A549 (cell line): Measurements from ENCODE around the gene ICAM2. TPM values are rescaled to one million over a fixed set of nuclear protein-coding genes. Genes with fewer than 3 reads are reported as not detected.
"Not testable (repeated sequence)": the region's sequence is repeated elsewhere in the genome, so short reads cannot be mapped to it uniquely, and the experiment has no call there.

Experiments
- ATAC-seq, 2 experiments: fragments of 200-7000 bp in 1 of 2; fragments of >200 bp in 1 of 2; cut with Nextera tagmentation in 1 of 2; cut with Tn5 transposase in 1 of 2; 3 replicates each; pipeline versions ENCODE4 v1.8.0 to v1.9.1; 2018 to 2020; ENCODE audit warnings: mild to moderate bottlenecking in 1 of 2, moderate library complexity in 1 of 2
- CTCF ChIA-PET: fragments of 300-600 bp; sonication (Branson Sonifier 250); formaldehyde crosslinking; extraction: SDS; loops from one replicate; lab custom pipeline; 2021; ENCODE audit warnings: antibody characterized with exemption, inconsistent platforms; lab: Yijun Ruan, JAX
- POLR2A ChIA-PET: fragments of 350-600 bp; formaldehyde crosslinking; extraction: SDS; loops from one replicate; lab custom pipeline; 2021; ENCODE audit warnings: antibody characterized with exemption, inconsistent platforms; lab: Yijun Ruan, JAX
- DNase-seq, 2 experiments: peaks; one replicate each; pipeline versions ENCODE4 v3.0.0 to v3.0.0-alpha.2; 2011 to 2016; ENCODE audit warnings: low read depth in 1 of 2, low spot score in 1 of 2
- FAIRE-seq: peaks from 2 replicates; lab custom pipeline; 2011; peaks lifted over from hg19 to GRCh38; lab: Jason Lieb, UNC
- H3K27ac ChIP-seq, 2 experiments: fragments of >200 bp; sonication (Bioruptor Twin); formaldehyde crosslinking; 3 replicates each; pipeline ENCODE4 v1.5.1; 2016 to 2017
- H3K4me1 ChIP-seq: fragments of >200 bp; sonication (Bioruptor Twin); formaldehyde crosslinking; 3 replicates; pipeline ENCODE4 v1.6.1; 2016
- H3K4me2 ChIP-seq: fragments of >200 bp; sonication (Bioruptor Twin); formaldehyde crosslinking; 3 replicates; pipeline ENCODE4 v1.6.1; 2016
- H3K4me3 ChIP-seq: fragments of >200 bp; sonication (Bioruptor Twin); formaldehyde crosslinking; 3 replicates; pipeline ENCODE4 v1.5.1; 2016
- H3K9me3 ChIP-seq: fragments of >200 bp; sonication (Bioruptor Twin); formaldehyde crosslinking; 3 replicates; pipeline ENCODE4 v1.6.1; 2016
- ATOH8 ChIP-seq: fragments of 250-450 bp; sonication (Bioruptor Pico); IDR thresholded peaks from 2 replicates; pipeline ENCODE4 v1.5.0; 2020; ENCODE audit warnings: low read depth, mild to moderate bottlenecking, moderate library complexity
- CBX8 ChIP-seq: fragments of 200-600 bp; sonication (generic); IDR thresholded peaks from 2 replicates; pipeline ENCODE4 v1.6.1; 2016
- EP300 ChIP-seq, 2 experiments: fragments of >200 bp; sonication (Bioruptor Twin); formaldehyde crosslinking; IDR thresholded peaks; 2 replicates in 1 of 2; 3 replicates in 1 of 2; pipeline ENCODE4 v1.6.1; 2016 to 2017
- FOSB ChIP-seq: fragments of 250-450 bp; sonication (Bioruptor Pico); IDR thresholded peaks from 2 replicates; pipeline ENCODE4 v1.5.0; 2020; ENCODE audit warnings: mild to moderate bottlenecking, moderate library complexity
- FOSL2 ChIP-seq, 2 experiments: fragments of 450-650 bp in 1 of 2; fragments of >200 bp in 1 of 2; sonication (Bioruptor Twin) in 1 of 2; formaldehyde crosslinking; IDR thresholded peaks; 2 replicates each; pipeline versions ENCODE4 v1.5.0 to v1.6.1; 2016 to 2020; ENCODE audit warnings: mild to moderate bottlenecking in 1 of 2, moderate library complexity in 1 of 2
- FOXS1 ChIP-seq: fragments of 250-450 bp; sonication (Bioruptor Pico); IDR thresholded peaks from 2 replicates; pipeline ENCODE4 v1.5.0; 2020; ENCODE audit warnings: mild to moderate bottlenecking, moderate library complexity
- HOXA7 ChIP-seq: fragments of 250-450 bp; sonication (Bioruptor Pico); IDR thresholded peaks from 2 replicates; pipeline ENCODE4 v1.5.0; 2020; ENCODE audit warnings: mild to moderate bottlenecking, moderate library complexity
- HOXB13 ChIP-seq: fragments of 250-450 bp; sonication (Bioruptor Pico); IDR thresholded peaks from 2 replicates; pipeline ENCODE4 v1.5.0; 2020; ENCODE audit warnings: low read depth, mild to moderate bottlenecking, moderate library complexity
- JUN ChIP-seq, 2 experiments: fragments of >200 bp; sonication (Bioruptor Twin); formaldehyde crosslinking; IDR thresholded peaks; 2 replicates in 1 of 2; 3 replicates in 1 of 2; pipeline ENCODE4 v1.6.1; 2016 to 2017
- JUNB ChIP-seq: fragments of >200 bp; sonication (Bioruptor Twin); formaldehyde crosslinking; IDR thresholded peaks from 2 replicates; pipeline ENCODE4 v1.6.1; 2016
- KDM1A ChIP-seq: fragments of 200-600 bp; sonication (generic); IDR thresholded peaks from 2 replicates; pipeline ENCODE4 v1.6.1; 2016; ENCODE audit warnings: low read depth, mild to moderate bottlenecking
- MAZ ChIP-seq: fragments of 150-350 bp; IDR thresholded peaks from 2 replicates; pipeline ENCODE4 v1.6.1; 2014; ENCODE audit warnings: antibody characterized with exemption, low read depth, low read length, borderline replicate concordance
- NFE2L2 ChIP-seq: fragments of 150-350 bp; conservative IDR thresholded peaks from 2 replicates; pipeline ENCODE4 v1.6.1; 2014; ENCODE audit warnings: low read length
- NPAS2 ChIP-seq: fragments of 250-450 bp; sonication (Bioruptor Pico); IDR thresholded peaks from 2 replicates; pipeline ENCODE4 v1.8.0; 2022; ENCODE audit warnings: mild to moderate bottlenecking, moderate library complexity, borderline replicate concordance
- POLR2A ChIP-seq: IDR thresholded peaks from 2 replicates; pipeline ENCODE4 v1.6.1; 2012; ENCODE audit warnings: mild to moderate bottlenecking, low read length
- RAD21 ChIP-seq, 2 experiments: fragments of >200 bp in 1 of 2; sonication (Bioruptor Twin) in 1 of 2; formaldehyde crosslinking in 1 of 2; IDR thresholded peaks in 1 of 2; conservative IDR thresholded peaks in 1 of 2; 2 replicates in 1 of 2; 3 replicates in 1 of 2; pipeline ENCODE4 v1.6.1; 2012 to 2018; ENCODE audit warnings: inconsistent platforms in 1 of 2
- REST ChIP-seq: fragments of 200-600 bp; sonication (generic); IDR thresholded peaks from 2 replicates; pipeline ENCODE4 v1.6.1; 2016; ENCODE audit warnings: antibody characterized with exemption, mild to moderate bottlenecking, moderate library complexity
- RNF2 ChIP-seq: fragments of 200-600 bp; sonication (generic); IDR thresholded peaks from 2 replicates; pipeline ENCODE4 v1.6.1; 2016; ENCODE audit warnings: low read depth, mild to moderate bottlenecking, antibody characterized with exemption, moderate library complexity, borderline replicate concordance
- SREBF2 ChIP-seq: fragments of 450-650 bp; IDR thresholded peaks from 2 replicates; pipeline ENCODE4 v1.6.1; 2014; ENCODE audit warnings: mild to moderate bottlenecking, moderate library complexity
- TFCP2L1 ChIP-seq: fragments of 250-450 bp; sonication (Bioruptor Pico); IDR thresholded peaks from 2 replicates; pipeline ENCODE4 v1.5.0; 2021; ENCODE audit warnings: mild to moderate bottlenecking
- ZNF302 ChIP-seq: fragments of 250-450 bp; sonication (Bioruptor Pico); IDR thresholded peaks from 2 replicates; pipeline ENCODE4 v1.9.0; 2021; ENCODE audit warnings: inconsistent platforms, mild to moderate bottlenecking, moderate library complexity
- WGBS: methylation state at CpG from one replicate; pipeline ENCODE4 v1.1.6; 2017; ENCODE audit errors: missing lambda C conversion rate; 5-methylcytosine and 5-hydroxymethylcytosine counted together
- polyA plus RNA-seq, 4 experiments: library from polyadenylated mRNA; depleted of rRNA in 3 of 4; stranded (reverse); fragments of >200 nt; fragmentation: RNase III in 1 of 4; extraction: RNeasy Plus Mini Kit Qiagen cat#74134 plus additional on column Dnase treatment in 1 of 4; gene quantifications; 2 replicates in 3 of 4; 3 replicates in 1 of 4; pipeline ENCODE4 v1.2.3, GENCODE V29; 2011 to 2017

ICAM2 gene
- polyA plus RNA-seq, 2 of the 4 experiments (the other 2 are of a cell fraction) = not detected

GRCh38 chr17:63983320-63983719, 37.1 kb downstream of the ICAM2 start:
- TF ChIP-seq HOXB13 (no peak), TFCP2L1 (no peak), FOSB (CRISPR knock-in tag) (no peak), REST (no peak), MAZ (no peak), NPAS2 (no peak), EP300 (IDR thresholded peaks at IDR 0.05) (no peak), FOXS1 (CRISPR knock-in tag) (no peak), NFE2L2 (no peak)
- DNase-seq (no peak), ATAC-seq (no peak), FAIRE-seq (no peak)
- Histone ChIP-seq H3K4me2 (no peak overlapping the region), H3K4me3 (no peak overlapping the region), H3K4me1 (0 out of 3 replicates have a peak, but pooled peaks cover 6% of the 10 kb centered on the region), H3K9me3 (peaks cover 15% of the 10 kb centered on the region), H3K27ac (no peak overlapping the region)
- CTCF ChIA-PET = interaction anchor here (0.8 to 14.8 kb wide), 9 partner anchors 9 to 64 kb away, joined by 3 to 150 read pairs (median 4); partner anchors contain the start of genes GH1 and SCN4A
- POLR2A ChIA-PET = interaction anchor here (0.6 kb wide), 1 partner anchor 86 kb away, joined by 3 read pairs; no protein-coding TSS in a partner anchor
- 73% methylated on average over 6 of the region's 7 CpGs for WGBS

- ATAC-seq, H3K4me2 ChIP-seq, DNase-seq, FAIRE-seq, H3K4me3 ChIP-seq, H3K4me1 ChIP-seq, H3K27ac ChIP-seq: not testable (repeated sequence)
- WGBS = 80% methylated on average over 2 of the region's 2 CpGs
- ChIA-PET CTCF (interaction anchor here (0.8 to 14.8 kb wide), 10 partner anchors 8 to 63 kb away, joined by 3 to 150 read pairs (median 4); partner anchors contain the start of genes GH1 and SCN4A), POLR2A (interaction anchor here (0.6 kb wide), 1 partner anchor 85 kb away, joined by 3 read pairs; no protein-coding TSS in a partner anchor)
- peaks cover 15% of the 10 kb centered on the region for H3K9me3 ChIP-seq
These were observed 37.8 kb downstream of the ICAM2 start for GRCh38 chr17:63982641-63983040.

- H3K27ac ChIP-seq = no peak overlapping the region
- TF ChIP-seq POLR2A (no peak), JUNB (no peak), FOSL2 (IDR thresholded peaks at IDR 0.05) (no peak), FOSL2 (CRISPR knock-in tag; IDR thresholded peaks at IDR 0.05) (no peak), NFE2L2 (no peak), KDM1A (no peak), CBX8 (no peak)
- CTCF ChIA-PET = interaction anchor here (1.0 to 9.3 kb wide), 13 partner anchors 9 to 155 kb away, joined by 3 to 94 read pairs (median 6); partner anchors contain the start of gene GH1
- no peak overlapping the region for H3K4me2 ChIP-seq
- POLR2A ChIA-PET = no interaction called here
- peaks cover 17% of the 10 kb centered on the region for H3K4me1 ChIP-seq
- ATAC-seq = no peak
- H3K9me3 ChIP-seq = peaks cover 15% of the 10 kb centered on the region
- no peak for DNase-seq
- WGBS = 75% methylated on average over 13 of the region's 13 CpGs
- no peak overlapping the region for H3K4me3 ChIP-seq
- FAIRE-seq = no peak
These were observed 41.9 kb downstream of the ICAM2 start for GRCh38 chr17:63978272-63979200.

GRCh38 chr17:63976702-63977101, 43.7 kb downstream of the ICAM2 start:
- Histone ChIP-seq H3K27ac (no peak overlapping the region), H3K9me3 (peaks cover 4% of the 10 kb centered on the region; the same call in 1 of the 3 replicates), H3K4me3 (no peak overlapping the region), H3K4me1 (peaks cover 19% of the 10 kb centered on the region), H3K4me2 (no peak overlapping the region)
- no peak for DNase-seq
- WGBS = 95% methylated on average over 3 of the region's 3 CpGs
- ChIA-PET CTCF (interaction anchor here (0.8 to 9.3 kb wide), 11 partner anchors 11 to 156 kb away, joined by 3 to 94 read pairs (median 7); partner anchors contain the start of genes CSHL1 and GH1), POLR2A (no interaction called here)
- no peak for FAIRE-seq
- TF ChIP-seq CBX8 (no peak), ZNF302 (CRISPR knock-in tag) (no peak), ATOH8 (CRISPR knock-in tag) (no peak), SREBF2 (no peak), HOXA7 (no peak), JUN (IDR thresholded peaks at IDR 0.05) (no peak), RNF2 (no peak), RAD21 (conservative IDR thresholded peaks at IDR 0.05 in 1 of 2, IDR thresholded peaks at IDR 0.05 in 1 of 2) (no peak)
- no peak for ATAC-seq
